ENCODE measurements around the gene S100A4.

DNA sequence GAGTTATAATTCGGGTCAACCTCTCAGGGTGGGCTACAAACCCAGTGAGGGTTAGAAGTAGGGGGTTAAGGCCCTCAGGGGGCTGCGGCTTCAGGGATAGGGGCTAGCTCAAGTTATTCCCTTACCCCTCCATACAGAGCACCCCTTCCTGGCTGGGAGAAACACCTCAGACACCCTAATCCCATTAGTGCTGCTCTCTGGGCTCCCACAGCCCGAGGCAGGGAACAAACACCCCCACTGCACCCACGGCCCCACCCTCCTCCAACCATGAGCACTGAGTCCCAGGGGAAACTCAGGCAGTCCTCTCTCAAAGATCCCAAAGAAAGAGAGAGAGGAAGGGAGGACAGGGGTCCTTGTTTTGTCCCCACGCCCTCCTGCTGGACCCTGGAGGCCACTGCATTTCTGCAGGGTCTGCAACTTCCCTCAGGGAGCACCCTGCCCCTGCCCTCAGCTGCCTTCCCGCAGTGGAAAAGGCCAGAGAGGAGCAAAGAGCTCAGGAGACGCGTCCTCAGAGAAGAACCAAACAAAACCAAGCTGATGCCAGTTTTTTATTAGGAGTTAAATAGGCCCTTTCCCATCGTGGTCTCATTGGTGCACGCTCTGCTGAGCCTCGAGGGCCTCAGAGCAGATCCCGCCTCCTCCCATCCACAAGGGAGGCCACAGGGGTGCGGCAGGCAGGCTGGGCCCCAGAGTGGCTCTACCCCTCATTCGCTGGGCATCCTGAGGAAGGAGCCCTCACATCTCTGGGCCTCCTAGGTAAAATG is 1.4 kb upstream of the S100A4 start:
- TF ChIP-seq SPI1 (IDR thresholded peaks at IDR 0.05; ENCODE audit: borderline replicate concordance, low read depth), result no peak
- TF ChIP-seq CTCF (IDR thresholded peaks at IDR 0.05; ENCODE audit: insufficient read depth, low read length), result no peak
- TF ChIP-seq GABPA (IDR thresholded peaks at IDR 0.05; ENCODE audit: low read depth), result no peak
- no peak for TF ChIP-seq POLR2AphosphoS5 (IDR thresholded peaks at IDR 0.05; ENCODE audit: low read depth)
